ENCODE measurements around the gene KCNG1.
A peak's percentile ranks its signal among the peaks of the same experiment; 100 is the strongest.

KCNG1 gene

DNA sequence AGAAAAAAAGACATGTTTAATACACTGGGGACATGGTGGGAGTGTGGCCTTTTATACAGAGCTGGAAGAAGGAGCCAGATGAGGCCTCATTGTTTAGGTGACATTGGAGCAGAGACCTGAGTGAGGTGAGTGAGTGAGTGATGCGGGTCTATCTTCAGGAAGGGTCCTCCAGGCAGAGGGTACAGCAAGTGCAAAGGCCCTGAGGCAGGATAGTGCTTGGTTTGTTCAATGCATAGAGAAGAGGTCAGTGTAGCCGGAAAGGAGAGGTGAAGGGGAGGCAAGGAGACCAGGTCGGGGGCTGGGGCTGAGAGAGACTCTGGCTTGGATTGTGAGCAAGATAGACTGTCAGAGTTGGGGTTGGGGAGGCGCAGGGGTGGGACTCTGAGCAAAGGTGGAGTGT lies 23.6 kb downstream of the KCNG1 start:
- TF ChIP-seq, protein P1, sequence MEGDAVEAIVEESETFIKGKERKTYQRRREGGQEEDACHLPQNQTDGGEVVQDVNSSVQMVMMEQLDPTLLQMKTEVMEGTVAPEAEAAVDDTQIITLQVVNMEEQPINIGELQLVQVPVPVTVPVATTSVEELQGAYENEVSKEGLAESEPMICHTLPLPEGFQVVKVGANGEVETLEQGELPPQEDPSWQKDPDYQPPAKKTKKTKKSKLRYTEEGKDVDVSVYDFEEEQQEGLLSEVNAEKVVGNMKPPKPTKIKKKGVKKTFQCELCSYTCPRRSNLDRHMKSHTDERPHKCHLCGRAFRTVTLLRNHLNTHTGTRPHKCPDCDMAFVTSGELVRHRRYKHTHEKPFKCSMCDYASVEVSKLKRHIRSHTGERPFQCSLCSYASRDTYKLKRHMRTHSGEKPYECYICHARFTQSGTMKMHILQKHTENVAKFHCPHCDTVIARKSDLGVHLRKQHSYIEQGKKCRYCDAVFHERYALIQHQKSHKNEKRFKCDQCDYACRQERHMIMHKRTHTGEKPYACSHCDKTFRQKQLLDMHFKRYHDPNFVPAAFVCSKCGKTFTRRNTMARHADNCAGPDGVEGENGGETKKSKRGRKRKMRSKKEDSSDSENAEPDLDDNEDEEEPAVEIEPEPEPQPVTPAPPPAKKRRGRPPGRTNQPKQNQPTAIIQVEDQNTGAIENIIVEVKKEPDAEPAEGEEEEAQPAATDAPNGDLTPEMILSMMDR (IDR thresholded peaks at IDR 0.05; ENCODE audit: low read depth, low read length, missing control alignments) = no peak
- H3K4me3 ChIP-seq (ENCODE audit: low read depth, low read length) = no peak overlapping the region

DNA sequence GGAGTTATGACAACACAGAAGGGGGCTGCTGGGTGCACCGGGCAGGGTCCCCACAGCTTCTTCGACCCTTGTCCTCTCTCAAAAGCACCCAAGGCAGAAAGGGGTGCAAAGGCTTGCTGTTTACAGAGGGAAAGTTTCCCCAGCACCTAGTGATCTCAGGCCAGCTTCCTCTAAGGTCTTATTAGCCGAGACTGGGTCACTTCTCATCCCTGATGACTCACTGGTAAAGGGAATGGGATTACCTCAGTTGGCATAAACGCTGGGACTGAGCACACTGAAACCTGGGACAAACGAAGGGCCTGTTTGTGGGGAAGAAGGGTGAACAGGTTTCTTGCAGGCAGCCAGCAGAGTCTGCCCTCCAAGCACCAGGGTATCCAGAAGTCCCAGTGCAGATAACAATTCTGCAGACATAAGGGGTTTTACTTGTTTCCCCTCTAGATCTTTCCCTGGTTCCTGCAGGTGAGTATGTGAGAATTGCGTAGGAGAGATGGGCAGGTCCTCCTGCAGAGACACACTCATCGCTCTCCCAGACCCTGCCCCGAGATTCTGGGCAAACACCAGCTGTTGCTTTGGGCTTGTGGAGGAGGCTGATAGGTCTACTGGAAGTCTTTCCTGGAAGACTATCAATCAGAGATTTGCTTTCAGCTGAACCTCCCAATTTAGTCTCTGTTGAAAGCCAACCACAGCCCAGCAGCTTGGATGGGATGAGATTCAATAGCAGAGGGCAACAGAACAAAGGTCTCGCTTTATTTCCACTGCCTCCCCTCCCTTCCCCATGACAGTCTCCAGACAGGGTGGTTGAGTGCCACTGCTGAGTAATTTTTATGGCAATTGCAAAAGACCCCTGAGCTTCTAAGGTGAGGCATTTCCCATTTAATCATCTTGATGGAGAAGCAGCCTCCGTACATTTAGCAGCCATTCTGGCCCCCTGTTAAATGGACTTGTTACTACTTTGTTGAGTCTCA lies 25.7 kb downstream of the KCNG1 start:
- H3K4me3 ChIP-seq (ENCODE audit: low read depth, low read length) = no peak overlapping the region
- TF ChIP-seq, protein P1 (IDR thresholded peaks at IDR 0.05; ENCODE audit: low read depth, low read length, missing control alignments) = no peak
- no peak for DNase-seq (ENCODE audit: low read depth)

More for the DNA sequence above, 23.6 kb downstream of the KCNG1 start:
- no peak for DNase-seq (ENCODE audit: low read depth)

DNA sequence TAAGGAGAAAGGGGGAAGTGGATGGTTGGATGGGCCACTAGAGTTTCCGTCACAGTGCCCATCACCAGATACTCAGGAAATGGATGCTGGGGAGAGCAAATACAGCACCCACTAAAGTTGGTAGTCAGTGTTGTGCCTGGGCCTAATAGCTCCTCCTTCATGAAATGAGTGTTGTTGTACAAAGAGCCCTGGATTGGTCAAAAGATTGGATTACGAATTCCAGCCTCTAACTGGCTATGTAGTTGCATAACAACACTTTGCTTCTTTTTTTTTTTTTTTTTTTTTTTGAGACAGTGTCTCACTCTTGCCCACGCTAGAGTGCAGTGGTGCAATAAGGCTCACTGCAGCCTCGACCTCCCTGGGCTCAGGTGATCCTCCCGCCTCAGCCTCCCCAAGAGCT lies 27.4 kb downstream of the KCNG1 start:
- no peak for DNase-seq (ENCODE audit: low read depth)
- H3K4me3 ChIP-seq (ENCODE audit: low read depth, low read length) = no peak overlapping the region
- TF ChIP-seq, protein P1 (IDR thresholded peaks at IDR 0.05; ENCODE audit: low read depth, low read length, missing control alignments) = no peak

DNA sequence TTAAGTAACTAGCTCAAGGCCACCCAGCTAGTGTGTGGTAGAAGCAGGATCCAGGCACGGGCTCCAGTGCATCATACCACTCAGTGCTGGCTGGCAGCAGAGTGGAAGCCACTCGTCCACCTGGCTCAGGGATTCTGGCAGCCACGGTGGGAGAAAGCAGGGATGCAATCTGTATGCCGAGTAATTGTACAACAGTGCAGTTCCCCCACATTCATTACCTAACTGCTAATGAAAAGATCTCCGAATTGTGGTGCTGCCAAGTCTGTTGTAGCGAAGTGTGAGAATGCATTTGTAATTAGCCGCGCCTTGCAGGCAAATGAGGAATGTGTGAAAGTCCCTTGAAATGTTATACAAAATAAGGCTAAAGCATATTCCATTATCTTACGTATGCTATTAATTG lies 29.0 kb downstream of the KCNG1 start:
- DNase-seq (ENCODE audit: low read depth) = no peak
- no peak overlapping the region for H3K4me3 ChIP-seq (ENCODE audit: low read depth, low read length)
- TF ChIP-seq, protein P1 (IDR thresholded peaks at IDR 0.05; ENCODE audit: low read depth, low read length, missing control alignments) = no peak

DNA sequence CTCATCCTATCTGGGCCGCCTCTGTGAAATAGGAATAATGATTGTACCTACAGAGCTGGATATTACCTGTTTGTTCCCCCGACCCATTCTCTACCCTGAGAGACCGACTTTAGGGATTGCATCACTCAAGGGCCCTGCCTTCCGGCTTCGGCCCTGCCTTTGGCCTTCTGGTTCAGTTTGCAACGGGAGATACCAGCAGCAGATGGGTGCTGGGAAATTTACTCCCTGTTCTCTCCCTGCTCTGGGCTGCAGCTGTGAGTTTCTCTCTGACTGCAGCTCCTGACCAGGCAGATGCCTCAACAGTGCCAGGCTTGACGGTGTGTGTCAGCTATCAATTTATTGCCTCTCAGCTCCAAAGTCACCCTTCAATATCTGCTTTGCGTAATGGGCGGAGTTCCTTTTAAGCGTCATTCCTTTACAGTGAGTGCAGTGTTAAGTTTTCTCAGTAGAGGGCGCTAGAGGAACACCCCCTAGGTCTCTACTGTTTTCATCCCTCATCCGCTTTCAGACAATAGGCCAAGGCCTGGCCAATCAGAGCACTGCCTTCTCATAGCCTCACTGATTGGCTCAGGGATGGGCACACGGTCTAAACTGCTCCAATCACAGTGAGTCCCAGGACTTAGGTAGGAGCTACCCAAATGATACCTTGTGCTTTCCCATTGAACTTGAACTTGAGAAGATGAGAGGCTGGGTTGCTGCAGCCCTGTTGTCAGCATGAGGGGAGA lies 30.0 kb downstream of the KCNG1 start:
- TF ChIP-seq, protein P1 (IDR thresholded peaks at IDR 0.05; ENCODE audit: low read depth, low read length, missing control alignments) = peak; percentile 69
- DNase-seq (ENCODE audit: low read depth) = peak; percentile 33
- no peak overlapping the region for H3K4me3 ChIP-seq (ENCODE audit: low read depth, low read length)

DNA sequence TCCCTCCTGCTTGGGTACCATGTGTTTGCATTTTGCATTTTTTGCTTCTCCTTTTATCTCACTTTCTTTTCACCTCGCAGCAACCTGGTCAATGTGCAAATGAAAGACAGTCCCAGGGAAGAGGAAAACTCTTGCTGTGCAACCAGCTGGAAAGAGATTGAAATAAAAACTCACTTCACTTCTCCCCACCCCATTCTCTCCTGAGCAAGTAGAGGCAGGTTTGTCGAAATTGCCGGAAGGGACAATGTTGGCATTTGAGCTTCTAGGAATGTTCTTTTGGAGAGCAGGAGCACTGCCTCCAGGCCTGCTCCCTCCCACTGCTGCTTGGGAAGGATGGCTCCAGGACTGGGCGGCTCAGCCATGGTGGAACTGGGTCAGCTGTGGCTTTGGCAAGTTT lies 30.6 kb downstream of the KCNG1 start:
- DNase-seq (ENCODE audit: low read depth) = no peak
- H3K4me3 ChIP-seq (ENCODE audit: low read depth, low read length) = no peak overlapping the region
- TF ChIP-seq, protein P1 (IDR thresholded peaks at IDR 0.05; ENCODE audit: low read depth, low read length, missing control alignments) = no peak
